SK-N-SH (cell line): ENCODE results near the gene CBX1.

Source experiments
- CTCF ChIP-seq: fragments of 200-600 bp; sonication (generic); IDR thresholded peaks from 2 replicates; pipeline ENCODE4 v1.6.1; 2017; ENCODE audit warnings: antibody characterized with exemption, mild to moderate bottlenecking, moderate library complexity
- ELF1 ChIP-seq: IDR thresholded peaks from 2 replicates; pipeline ENCODE4 v1.4.0; 2012
- JUND ChIP-seq: IDR thresholded peaks from 2 replicates; pipeline ENCODE4 v1.4.0; 2012
- NFIC ChIP-seq: IDR thresholded peaks from 2 replicates; pipeline ENCODE4 v1.4.0; 2012; ENCODE audit warnings: borderline replicate concordance
- POLR2AphosphoS5 ChIP-seq: IDR thresholded peaks from 2 replicates; pipeline ENCODE4 v1.6.1; 2012; ENCODE audit warnings: low read depth, low read length
- REST ChIP-seq: IDR thresholded peaks from 2 replicates; pipeline ENCODE4 v1.6.1; 2012; ENCODE audit warnings: mild to moderate bottlenecking, low read depth, low read length, moderate library complexity
- SIN3A ChIP-seq: IDR thresholded peaks from 2 replicates; pipeline ENCODE4 v1.6.1; 2012; ENCODE audit warnings: low read depth, mild to moderate bottlenecking, low read length, moderate library complexity, borderline replicate concordance
- YY1 ChIP-seq: IDR thresholded peaks from 2 replicates; pipeline ENCODE4 v1.4.0; 2012; ENCODE audit warnings: low read depth, mild to moderate bottlenecking
- TF ChIP-seq, protein P1 (sequence below): IDR thresholded peaks from 2 replicates; pipeline ENCODE4 v1.4.0; 2012; ENCODE audit warnings: low read depth, borderline replicate concordance

DNA sequence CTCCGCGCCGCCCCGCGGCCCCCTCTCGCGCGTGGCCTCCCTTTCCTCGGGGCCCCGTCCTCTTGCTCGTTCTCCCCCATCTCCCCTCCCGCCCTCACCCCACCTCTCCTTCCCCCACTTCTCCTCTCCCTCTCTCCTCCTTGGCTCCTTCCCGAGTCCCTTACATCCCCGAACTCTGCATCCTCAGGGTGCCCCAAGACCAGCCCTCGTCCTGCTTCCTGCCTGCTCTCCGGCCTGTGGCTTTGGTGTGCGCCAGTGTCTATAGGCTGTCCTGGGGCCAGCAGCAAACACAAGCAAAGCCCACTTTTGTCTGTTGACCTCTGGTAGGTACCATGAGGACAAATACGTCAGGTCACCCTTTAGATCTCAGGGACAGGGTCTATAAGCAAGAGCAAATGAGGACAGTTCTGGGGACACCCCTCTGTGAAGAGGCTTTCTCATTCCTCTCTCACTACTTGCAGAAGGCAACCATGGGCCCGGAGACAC lies 63.4 kb downstream of the CBX1 start:
- TF ChIP-seq CTCF: no peak
- TF ChIP-seq POLR2AphosphoS5: no peak
- TF ChIP-seq ELF1: no peak
- TF ChIP-seq NFIC: no peak
- no peak for TF ChIP-seq JUND
- TF ChIP-seq SIN3A: no peak
- TF ChIP-seq, protein P1, sequence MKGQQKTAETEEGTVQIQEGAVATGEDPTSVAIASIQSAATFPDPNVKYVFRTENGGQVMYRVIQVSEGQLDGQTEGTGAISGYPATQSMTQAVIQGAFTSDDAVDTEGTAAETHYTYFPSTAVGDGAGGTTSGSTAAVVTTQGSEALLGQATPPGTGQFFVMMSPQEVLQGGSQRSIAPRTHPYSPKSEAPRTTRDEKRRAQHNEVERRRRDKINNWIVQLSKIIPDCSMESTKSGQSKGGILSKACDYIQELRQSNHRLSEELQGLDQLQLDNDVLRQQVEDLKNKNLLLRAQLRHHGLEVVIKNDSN: no peak
- TF ChIP-seq YY1: no peak
- TF ChIP-seq REST: no peak
